ENCODE measurements around the gene GNG4.
"Not testable (repeated sequence)": the region's sequence is repeated elsewhere in the genome, so short reads cannot be mapped to it uniquely, and the experiment has no call there.

The GNG4 gene

DNA sequence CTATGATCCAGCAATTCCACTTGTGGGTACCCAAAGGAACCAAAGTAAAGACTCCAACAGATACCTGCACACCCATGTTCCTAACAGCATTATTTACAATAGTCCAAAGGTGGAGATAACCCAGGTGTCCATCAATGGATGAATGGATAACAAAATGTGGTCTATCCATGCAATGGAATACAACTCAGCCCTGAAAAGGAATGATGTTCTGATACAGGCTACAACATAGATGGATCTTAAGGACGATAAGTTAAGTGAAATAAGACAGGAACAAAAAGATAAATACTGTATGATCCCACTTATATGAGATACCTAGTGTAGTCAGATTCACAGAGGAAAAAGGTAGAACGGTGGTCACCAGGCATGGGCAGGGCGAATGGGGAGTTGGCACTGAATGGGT, 69.7 kb downstream of the GNG4 start:
- DNase-seq, result no peak

DNA sequence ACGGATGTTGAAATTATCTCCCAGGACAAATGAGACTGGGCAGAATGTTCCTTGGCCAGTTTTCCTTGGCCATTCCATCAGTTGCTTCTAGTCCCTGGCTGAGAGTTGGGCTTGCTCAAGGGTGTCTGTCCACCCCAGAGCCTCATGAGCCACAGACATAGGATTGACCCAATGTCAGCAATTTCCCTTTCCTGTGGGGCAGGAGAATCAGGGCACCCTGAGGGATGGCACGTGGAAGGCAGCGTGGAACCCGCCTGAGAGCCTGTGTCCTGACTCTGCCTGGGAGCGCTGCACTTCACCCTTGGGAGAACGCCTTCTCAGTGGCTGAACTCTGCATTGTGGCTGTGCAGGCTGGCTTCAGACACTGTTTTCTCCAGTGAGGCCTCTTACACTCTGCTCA, 74.0 kb downstream of the GNG4 start:
- no peak for DNase-seq

DNA sequence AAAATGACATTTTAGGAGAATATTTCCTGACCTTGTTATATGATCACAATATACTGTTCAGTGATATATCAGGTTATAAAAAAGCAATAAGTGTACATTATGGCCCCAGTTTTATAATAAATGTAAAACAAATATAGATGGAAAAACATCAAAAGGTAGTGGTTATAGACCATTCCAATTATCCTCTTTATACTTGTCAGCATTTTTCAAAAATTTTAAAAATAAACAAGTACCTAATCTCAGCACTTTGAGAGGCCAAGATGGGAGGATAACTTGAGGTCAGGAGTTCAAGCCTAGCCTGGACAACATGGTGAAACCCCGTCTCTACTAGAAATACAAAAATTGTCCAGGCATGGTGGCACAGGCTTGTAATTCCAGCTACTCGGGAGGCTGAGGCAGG, 75.7 kb downstream of the GNG4 start:
- no peak for DNase-seq

DNA sequence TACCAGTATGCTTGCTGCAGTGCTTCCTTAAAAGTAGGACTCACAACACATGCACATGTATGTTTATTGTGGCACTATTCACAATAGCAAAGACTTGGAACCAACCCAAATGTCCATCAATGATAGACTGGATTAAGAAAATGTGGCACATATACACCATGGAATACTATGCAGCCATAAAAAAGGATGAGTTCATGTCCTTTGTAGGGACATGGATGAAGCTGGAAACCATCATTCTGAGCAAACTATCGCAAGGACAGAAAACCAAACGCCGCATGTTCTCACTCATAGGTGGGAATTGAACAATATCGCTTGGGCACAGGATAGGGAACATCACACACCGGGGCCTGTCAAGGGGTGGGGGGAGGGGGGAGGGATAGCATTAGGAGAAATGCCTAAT, 76.6 kb downstream of the GNG4 start:
- not testable (repeated sequence) for DNase-seq

DNA sequence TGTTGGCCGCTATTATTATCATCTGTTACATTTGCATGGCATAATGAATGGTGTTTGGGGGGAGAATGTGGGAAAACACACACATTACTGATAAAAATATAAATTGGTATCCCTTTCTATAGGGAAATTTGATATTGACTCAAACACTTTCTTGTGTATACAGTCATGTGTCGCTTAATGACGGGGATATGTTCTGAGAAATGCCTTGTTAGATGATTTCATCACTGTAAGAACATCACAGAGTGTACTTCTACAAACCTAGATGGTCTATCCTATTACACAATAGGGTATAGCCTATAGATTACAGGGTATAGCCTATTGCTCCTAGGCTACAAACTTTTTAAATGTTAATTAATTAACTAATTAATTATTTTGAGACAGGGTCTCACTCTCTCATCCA, 78.1 kb downstream of the GNG4 start:
- DNase-seq, result no peak

DNA sequence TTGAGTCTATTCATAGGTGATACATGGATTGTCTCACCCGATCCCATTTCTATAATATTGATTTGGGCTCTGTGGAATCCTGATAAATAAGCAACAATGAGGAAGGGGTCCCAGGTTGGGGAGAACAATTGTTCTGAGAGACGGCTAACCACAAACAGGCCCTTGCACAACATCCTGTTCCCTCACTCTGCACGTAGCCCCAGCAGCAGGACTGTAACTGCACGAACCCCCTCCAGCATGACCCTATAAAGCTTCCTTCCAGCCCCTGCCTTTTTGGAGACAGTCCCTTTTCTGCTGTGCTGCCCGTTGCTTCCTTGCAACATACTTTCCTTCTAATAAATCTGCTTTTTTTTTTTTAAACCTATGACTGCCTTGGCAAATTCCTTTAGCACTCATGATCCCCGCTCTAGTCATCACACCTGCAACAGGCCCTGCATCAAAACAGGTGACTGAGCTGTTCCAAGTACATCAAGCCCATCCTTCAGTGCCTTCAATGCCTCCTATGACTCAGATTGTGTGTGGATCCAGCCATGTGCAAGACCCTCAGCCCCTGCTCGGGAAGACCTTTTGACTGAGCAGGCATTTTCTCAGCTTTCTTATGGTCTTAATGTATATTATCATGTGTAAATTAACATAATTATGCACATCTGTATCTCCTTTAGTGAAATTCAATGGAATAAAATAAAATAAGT, 81.6 kb downstream of the GNG4 start:
- DNase-seq, result no peak

DNA sequence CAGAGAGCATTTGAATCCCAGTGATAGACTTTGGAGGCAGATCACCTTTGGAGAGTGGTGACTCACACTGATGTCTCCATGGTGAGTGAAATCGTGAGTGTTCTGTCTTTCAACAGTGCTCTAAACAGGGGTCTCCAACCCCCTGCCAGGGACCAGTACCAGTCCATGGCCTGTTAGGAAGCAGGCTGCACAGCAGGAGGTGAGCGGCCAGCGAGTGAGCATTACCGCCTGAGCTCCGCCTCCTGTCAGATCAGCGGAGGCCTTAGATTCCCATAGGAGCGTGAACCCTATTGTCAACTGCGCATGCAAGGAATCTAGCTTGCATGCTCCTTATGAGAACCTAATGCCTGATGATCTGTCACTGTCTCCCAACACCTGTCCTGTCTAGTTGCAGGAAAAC, 83.5 kb downstream of the GNG4 start:
- no peak for DNase-seq

DNA sequence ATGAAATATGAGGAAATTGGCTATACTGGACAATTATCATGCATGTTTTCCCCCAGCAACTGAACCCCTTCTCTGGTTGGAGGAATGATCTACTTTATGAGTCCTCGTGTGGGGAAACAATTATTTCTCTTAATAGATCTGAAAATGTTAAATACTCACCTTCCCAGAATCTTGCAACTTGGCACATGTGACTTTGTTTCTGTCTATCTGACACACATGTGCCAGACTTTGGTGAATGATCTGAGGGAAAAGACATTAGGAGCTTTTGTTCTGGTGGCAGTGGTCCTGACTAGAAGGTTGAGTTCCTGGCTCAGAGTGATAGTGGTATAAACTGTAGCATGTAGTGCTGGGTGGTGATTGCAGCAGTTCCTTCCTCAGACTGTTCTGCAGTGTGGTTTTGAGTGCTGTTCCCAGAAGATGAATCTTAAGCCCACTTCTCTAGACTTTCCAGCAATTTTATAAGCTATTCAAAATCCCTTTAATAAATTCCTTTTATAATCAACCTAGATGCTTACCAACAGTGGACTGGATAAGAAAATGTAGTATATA, 86.0 kb downstream of the GNG4 start:
- DNase-seq, result no peak

DNA sequence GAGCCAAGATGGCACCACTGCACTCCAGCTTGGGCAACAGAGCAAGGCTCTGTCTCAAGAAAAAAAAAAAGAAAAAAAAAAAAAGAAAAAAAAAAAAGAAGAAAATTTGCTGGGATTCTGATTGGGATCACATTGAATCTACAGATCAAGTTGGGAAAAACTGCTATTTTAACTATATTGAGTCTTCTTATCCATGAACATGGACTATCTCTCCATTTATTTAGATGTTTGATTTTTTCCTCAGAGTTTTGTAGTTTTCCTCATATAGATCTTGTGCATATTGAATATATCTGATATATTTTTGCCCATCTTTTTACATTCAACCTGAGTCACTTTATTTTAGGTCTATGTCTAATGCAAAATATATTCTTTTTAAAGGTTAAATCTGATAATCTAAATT, 87.0 kb downstream of the GNG4 start:
- DNase-seq, result no peak

DNA sequence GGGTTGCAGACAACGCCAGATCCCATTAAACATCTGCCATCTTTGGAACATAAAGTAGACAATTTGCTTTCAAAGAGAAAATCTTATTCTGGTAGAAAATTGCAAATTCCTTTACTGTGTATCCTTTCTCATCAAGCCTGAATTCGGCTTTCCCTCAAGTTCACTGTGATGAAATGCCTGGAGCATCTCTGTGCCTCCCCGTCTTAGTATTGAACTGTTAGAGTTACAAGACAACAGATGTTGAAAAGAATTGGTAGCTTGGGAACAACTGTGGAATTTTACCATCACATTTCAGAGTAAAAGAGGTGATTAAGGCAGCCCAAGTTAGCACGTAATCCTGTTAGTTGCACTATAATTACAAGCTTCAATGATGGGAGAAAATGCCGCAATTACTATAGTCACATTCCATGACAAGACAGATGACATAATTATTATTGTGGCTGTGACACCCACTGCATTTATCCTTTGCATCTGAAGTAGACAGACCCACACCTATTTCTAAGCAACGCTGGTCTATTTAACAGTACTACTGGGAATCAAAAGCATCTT, 90.9 kb downstream of the GNG4 start:
- no peak for DNase-seq

DNA sequence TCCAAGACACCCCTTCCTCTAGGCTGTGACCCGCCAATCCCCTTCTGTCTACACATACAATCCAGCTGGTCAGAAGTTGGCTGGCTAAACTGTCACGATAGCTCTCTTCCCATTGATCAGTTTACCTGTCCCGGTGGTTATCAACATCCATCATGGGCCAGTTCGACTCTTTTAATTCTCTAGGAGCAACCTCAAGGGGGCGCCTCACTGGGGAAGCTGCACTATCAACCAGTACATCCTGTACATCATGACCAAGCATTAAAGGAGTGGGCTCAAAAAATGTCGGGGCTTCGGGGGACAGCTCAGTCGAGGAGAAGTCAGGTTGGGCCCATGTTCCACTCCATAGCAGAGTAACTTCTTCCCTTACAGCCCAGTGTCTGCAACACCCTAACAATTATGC, 92.1 kb downstream of the GNG4 start:
- no peak for DNase-seq

DNA sequence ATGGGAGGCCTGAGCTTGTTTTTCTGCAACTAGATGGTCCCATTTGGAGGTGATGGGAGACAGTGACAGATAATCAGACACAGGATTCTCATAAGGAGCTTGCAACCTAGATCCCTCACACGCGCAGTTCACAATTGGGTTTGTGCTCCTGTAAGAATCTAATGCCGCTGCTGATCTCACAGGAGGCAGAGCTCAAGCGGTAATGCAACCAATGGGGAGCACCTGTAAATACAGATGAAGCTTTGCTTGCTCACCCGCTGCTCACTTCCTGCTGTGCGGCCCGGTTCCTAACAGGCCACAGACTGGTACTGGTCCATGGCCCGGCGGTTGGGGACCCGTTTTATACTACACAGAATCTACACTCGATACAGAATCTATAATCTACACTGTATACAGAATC, 92.8 kb downstream of the GNG4 start:
- DNase-seq, result no peak

DNA sequence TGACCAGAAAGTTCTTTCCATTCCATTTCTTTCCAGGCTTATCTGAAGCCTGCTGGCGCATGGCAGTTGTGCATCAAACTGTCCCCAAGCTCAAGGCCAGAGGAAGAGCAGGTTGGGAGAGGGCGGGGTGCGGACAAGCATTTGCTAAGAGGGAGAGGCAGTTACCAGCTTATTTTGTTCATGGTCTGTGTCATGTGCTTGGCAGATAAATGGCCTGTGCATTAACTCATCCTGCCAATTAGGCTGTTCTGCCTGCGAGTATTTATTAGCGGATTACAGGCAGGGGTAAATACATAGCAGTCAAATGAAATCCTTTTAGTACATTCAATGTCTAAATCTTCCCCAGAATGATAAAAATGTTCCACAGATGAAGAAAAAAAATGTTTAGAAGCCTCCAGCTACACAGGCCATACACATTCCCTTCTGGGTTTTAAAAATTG, 96.5 kb downstream of the GNG4 start:
- no peak for DNase-seq

DNA sequence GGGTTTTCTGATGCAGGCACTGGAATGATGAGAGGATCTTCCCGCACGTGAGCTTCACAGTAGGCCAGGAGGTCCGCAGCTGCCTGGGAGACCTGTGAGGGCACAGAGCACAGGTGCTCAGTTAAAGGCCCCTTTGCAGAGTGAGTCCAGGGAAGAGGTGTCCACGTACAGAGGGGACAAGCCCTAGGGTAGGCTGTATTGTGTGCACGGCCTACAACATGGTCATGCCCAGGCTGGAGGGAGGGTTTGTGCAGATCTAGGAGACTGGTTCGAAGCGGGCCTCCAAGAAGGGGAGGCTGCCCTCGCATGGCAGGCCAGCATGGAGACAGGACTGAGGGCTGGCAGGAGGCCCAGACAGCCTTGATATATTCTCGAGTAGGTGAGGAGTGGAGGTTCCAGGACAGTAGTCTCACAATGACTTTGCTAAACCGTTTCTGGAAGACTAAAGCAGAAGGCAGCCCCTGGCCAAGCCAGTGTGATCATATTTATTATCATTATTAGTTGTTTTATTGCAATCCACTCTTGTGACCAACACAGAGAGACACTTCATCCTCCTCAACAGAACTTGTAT, 97.4 kb downstream of the GNG4 start:
- no peak for DNase-seq

DNA sequence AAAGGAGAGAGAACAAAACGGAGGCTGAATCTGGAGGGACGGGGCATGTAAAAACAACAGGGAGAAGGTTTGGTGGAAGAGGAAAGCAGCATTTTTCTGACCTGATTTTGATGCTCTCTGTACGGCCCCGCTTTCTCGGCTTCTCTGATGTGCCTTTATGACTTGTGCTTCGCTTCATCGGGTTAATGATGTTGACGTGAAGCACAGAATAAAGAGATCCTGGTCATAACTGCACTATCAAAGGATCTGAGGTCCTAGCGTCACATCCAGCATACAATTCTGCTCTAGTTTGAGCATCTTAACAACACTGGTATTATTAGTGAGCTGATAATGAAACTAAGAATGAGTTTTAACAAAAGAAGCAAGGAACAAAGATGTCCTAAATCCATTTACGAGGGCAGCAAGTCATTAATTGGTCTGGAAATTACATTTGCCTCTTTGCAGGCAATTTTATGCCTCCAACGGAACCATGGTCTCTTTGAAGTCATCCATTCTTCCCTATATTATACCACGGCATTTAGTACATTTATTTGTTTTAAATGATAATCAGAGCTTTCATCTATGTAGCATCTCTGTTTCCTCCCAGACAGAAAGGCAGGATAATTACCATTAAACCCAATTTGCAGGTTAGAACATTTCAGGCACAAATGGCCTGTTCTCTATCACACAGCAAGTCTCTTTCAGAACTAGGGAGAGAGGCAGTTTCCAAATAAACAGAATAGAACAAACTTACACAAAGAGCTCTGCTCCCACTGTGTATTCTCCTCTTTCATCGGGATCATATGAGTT, 100.0 kb downstream of the GNG4 start:
- DNase-seq, result no peak

DNA sequence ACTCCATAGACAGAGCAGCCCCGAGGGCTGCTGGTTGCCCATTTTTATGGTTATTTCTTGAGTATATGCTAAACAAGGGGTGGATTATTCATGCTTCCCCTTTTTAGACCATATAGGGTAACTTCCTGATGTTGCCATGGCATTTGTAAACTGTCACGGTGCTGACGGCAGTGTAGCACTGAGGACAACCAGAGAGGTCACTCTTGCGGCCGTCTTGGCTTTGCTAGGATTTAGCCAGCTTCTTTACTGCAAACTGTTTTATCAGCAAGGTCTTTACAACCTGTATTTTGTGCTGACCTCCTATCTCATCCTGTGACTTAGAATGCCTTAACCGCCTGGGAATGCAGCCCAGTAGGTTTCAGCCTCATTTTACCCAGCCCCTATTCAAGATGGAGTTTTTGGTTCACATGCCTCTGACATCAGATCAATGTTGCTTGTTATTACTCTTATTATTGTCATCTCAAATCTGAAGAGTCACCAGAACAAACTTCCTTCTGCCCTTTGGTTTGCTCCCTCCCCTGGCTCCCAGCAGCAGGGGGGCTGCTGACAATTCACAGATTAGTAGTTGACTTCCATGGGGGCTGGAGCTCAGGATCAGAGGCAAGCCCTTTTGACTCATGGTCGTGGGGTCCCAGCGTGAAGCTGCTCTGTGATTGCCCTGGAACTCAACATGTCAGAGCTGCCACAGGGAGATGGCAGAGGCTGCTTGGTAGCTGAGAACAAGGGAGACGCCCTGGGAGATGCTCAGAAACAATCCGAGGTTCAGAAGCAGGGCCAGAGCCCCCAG, 103.0 kb downstream of the GNG4 start:
- peak in 1 of 2 donors; percentile 48 for DNase-seq

DNA sequence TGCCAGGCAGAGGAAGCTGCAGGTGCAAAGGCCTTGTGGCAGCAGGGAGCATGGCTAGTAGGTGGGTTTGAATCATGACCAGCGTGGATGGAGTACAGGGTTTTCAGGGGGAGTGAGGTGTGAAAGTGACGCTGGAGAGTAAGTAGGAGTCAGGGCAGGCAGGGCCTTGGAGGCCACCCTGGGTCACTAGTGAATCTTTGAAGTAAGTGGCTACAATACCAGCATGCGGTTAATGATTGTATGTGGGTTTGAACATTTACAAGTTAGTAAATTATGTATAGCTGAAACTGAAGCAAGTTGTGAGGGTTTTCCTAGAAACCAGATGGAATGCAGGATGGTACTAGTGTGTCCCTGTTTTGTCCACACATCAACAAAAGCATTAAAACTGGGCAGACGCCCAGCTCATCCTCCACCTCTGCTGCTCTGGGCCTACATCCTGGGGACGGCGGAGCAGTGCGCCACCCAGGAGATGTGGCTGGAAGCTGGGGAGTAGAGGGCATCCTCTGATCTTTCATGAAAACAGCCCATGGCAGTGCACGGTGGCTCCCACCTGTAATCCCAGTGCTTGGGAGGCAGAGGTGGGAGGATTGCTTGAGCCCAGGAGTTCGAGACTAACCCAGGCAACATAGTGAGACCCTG, 104.2 kb downstream of the GNG4 start:
- no peak for DNase-seq

DNA sequence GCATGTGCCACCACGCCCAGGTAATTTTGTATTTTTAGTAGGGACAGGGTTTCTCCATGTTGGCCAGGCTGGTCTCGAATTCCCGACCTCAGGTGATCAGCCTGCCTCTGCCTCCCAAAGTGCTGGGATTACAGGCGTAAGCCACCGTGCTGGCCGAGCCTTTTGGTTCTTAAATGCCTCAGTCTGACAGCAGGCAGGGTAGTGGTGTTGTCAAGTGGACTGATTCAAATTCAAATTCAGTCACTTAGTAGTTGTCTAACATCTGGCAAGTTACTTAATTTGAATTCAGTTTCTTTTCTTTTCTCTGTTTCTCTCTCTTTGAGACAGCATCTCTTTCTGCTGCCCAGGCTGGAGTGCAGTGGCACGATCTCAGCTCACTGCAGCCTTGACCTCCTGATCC, 106.7 kb downstream of the GNG4 start:
- not testable (repeated sequence) for DNase-seq

DNA sequence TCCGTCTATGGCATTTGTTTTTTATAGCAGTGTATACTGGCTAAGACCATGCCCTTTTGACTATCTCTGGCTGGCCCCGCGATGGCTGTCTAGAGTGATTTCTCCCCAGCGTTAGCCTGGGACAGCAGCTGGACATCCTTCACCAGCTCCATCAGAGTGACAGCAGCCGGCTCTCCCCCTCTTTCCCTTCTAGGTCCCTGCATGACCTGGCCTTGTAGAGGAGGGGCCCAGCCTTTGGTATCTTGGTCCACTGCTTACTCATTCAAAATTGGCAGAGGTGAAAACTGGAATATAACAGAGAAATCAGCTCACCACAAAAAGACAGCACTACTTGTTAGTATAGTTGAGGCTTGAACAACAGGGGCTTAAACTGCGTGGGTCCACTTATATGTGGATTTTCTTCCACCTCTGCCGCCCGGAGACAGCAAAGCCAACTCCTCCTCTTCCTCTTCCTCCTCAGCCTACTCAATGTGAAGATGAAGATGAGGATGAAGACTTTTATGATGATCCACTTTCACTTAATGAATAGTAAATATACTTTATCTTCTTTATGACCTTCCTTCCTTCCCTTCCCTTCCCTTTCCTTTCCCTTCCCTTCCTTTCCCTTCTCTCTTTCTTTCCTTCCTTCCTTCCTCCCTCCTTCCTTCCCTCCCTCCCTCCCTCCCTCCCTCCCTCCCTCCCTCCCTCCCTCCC, 116.0 kb downstream of the GNG4 start:
- DNase-seq, result no peak

DNA sequence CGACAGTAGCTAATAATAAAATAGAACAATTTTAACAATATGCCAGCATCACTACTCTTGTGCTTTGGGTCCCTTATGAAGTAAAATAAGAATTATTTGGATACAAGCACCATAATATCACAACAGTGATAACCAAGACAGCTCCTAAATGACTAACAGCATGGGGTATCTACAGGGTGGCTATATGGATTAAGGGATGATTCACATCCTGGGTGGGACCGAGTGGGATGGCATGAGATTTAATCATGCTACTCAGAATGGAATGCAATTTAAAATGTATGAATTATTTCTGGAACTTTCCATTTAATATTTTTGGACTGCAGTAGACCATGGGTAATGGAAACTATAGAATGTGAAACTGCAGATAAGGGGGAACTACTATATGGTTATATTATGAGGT, 117.2 kb downstream of the GNG4 start:
- DNase-seq, result no peak

DNA sequence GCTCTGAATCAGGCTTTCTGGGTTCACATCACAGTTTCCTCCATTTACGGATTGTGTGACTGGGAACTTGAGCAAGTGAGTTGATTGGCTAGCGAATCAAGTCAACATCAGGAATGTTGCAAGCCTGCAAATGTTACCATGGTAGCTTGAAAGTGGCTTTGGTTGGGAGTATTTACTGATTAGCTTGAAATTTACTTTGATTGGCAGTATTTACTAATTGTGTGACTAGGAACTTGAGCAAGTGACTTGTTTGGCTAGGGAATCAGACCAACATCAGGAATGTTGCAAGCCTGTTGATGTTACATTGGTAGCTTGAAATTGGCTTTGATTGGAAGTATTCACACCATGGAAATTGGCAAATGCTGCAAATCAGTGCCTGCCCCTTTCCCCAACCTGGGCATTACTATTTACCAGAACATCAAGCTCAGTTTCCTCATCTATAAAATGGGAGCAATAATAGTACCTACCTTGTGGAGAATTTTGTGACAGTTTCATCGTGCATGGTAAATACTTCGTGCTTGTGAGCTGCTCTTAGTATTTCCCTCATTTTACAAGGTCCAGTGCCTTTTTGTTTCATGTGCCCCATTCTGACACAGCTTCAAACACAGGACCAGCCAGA, 122.3 kb downstream of the GNG4 start:
- no peak for DNase-seq
